GM19193 (cell line): ENCODE measurements around the gene TMOD4.

Experiments
- POLR2A ChIP-seq: IDR thresholded peaks from 4 replicates; pipeline ENCODE4 v1.6.1; 2011; ENCODE audit not compliant: insufficient read depth, insufficient read length; ENCODE audit errors: extremely low read depth

The TMOD4 gene

DNA sequence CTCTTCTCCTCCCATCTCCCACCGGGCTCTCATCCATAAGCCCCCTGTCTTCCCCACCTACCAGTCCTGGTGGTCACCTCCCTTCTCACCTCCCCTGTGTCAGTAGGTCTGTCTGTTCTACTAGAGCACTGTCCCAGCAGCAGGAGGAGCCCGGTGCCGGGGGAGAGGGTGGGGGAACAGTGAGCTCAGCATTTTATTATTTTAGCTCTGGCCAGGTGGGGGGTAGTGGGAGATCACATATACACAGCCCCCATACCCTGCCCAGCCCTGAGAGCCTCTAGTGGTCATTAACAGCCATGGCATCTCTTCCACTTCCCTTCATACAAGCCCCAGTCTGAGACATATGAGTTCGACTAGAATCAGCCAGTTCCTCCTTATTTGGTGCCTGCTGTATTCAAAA, at the start of gene TMOD4:
TSS of gene TMOD4 (minus strand) at position 119 of the 400 bp plus-strand sequence. CDS start 1,106 bp downstream, outside the sequence.
- TF ChIP-seq POLR2A: no peak

GRCh38 chr1:151222130-151222529, 46.3 kb upstream of the TMOD4 start:
- no peak for TF ChIP-seq POLR2A

GRCh38 chr1:151221616-151222015, 45.8 kb upstream of the TMOD4 start:
- TF ChIP-seq POLR2A: no peak

- no peak for TF ChIP-seq POLR2A
Observed at GRCh38 chr1:151213560-151213959, 37.8 kb upstream of the TMOD4 start.

DNA sequence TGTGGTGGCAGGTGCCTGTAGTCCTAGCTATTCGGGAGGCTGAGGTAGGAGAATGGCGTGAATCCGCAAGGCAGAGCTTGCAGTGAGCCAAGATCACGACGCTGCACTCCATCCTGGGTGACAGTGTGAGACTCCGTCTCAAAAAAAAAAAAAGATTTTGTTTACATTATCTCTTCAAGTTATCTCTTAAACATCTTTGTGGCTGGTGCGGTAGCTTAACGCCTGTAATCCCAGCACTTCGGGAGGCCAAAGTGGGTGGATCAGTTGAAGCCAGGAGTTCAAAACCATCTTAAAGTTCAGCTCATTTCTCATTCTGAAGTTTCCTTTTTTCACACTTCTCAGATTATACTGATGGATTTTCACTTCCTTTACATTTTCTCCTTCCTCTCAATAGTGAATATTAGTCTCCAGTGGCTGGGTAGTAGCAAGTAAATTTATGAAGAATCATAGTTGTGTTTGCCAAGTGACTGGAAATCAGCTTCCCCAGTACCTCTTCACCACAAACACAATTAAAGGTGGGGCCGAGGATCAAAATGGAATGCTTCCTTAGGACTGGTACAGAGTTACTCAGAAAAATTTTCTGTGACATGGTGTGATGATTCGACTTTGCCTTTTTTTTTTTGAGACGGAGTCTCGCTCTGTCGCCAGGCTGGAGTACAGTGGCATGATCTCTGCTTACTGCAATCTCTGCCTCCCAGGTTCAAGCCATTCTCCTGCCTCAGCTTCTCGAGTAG, 36.4 kb upstream of the TMOD4 start:
- no peak for TF ChIP-seq POLR2A

DNA sequence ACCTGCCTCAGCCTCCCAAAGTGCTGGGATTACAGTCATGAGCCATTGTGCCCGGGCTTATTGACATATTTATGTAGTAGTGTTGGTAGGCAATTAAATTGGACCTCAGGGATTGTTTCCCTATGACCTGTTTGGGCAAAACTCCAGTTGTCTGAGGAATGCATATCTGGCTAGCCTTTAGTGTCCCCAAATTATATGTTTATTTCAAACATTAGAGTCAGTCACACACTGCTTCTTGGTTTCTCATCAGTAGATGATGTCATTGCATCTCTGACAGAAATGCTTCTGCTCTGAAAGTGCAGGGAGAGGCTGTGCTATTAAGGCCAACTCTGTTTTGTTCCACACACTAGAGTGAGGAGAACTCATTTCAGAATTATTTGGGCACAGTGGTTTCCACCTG, 35.0 kb upstream of the TMOD4 start:
- no peak for TF ChIP-seq POLR2A

- no peak for TF ChIP-seq POLR2A
Observed at GRCh38 chr1:151199873-151200581, 24.2 kb upstream of the TMOD4 start.

DNA sequence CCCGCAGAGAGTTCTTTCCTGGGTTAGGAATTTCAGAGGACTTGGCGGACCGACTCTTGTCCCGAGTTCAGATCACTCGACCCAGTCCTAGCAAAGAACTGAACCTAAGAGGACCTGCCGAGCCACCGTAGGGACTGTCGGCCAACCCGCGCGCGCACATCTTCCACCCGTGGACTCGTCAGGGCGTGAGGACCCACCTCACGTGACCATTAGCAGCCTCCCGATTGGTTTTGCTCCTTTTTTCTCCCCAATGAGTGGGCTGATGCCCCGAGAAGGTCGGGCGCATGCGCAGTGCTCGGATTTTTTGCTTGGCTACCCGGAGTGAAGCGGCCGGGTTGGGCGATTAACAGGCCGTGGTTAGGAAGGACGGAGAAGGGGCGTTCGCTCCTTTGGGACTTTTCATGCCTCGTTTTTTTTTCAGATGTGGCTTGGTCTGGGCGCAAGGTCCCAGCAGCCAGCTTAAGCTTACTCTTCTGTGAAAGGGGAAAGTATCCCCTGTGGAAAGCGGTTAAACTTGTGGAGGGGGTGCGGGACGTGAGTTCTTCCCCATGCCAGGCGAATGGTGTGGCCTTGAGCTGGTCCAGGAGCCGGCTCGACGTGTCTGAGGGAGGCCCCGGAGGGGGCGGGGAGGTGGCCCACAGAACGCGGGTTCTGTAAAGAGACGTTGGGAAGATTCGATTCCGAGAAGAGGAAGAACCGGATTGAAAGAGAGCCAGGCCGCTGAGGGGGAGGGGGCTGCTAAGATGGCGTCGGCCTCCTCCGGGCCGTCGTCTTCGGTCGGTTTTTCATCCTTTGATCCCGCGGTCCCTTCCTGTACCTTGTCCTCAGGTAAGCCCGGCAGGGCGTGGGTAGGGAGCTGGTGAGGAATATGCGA, 22.7 kb upstream of the TMOD4 start, which contains the start of gene PIP5K1A:
TSS of gene PIP5K1A (plus strand) at position 299 of the 874 bp plus-strand sequence. CDS start at position 744, 445 bp downstream.
- TF ChIP-seq POLR2A: peak; percentile 81

DNA sequence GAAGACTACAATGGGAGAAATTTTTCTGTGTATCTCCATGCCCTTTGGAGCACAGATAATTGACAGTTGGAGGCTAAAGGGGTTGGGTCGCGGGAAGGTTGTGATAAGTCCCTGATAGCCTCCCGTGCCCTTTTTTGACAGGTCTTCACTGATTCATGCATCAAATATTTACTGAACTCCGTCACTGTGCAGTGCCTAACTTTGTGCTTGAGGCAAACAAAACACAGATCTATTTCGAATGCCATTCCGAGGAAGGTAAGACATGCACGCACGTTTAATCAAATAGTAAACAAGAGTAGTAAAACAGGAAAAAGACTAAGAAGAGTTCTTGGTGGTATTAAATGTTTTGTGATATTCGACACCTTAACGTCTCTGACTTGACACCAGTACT, 22.1 kb upstream of the TMOD4 start:
- TF ChIP-seq POLR2A: no peak

DNA sequence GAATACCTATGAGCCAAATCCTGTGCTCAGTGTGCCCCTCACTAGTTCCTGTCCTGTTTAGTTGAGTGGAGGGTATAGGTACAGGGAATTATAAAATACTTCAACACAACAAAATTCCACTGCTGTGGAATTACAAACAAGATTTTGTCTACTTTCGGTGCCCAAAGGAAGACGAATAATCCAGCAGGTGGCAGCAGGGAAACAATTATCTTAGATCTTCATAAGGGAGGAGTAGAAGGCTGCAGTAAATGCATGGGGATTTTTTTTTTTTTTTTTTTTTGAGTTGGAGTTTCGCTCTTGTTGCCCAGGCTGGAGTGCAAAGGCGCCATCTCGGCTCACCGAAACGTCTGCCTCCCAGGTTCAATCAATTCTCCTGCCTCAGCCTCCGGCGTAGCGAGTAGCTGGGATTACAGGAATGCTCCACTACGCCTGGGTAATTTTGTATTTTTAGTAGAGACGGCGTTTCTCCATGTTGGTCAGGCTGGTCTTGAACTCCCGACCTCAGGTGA, 20.6 kb upstream of the TMOD4 start:
- no peak for TF ChIP-seq POLR2A

GRCh38 chr1:151193856-151194255, 18.1 kb upstream of the TMOD4 start:
- TF ChIP-seq POLR2A: no peak

DNA sequence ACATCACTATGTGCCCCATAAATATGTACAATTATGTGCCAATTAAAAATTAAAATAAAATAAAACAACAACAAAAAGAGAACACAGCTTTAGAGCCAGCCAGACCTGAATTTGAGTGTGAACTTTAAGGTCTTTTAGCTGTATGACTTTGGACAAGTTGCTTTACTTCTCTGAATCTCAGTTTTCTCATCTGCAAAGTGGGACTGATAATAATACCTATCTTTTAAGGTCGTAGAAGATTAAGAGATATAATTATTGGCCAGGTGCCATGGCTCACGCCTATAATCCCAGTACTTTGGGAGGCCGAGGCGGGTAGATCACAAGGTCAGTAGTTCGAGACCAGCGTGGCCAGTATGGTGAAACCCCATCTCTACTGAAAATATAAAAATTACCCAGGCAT, 17.5 kb upstream of the TMOD4 start:
- TF ChIP-seq POLR2A: no peak

DNA sequence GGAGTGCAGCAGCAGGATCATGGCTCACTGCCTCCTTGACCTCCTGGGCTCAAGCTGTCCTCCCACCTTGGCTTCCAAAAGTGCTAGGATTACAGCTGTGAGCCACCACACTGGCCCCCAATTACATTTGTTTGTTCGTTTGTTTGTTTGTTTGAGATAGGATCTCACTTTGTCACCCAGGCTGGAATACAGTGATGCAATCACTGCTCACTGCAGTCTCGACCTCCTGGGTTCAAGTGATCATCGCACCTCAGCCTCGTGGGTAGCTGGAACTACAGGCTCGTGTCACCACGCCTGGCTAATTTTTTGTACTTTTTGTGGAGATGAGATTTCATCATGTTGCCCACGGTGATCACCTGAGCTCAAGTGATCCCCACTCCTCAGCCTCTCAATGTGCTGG, 16.3 kb upstream of the TMOD4 start:
- TF ChIP-seq POLR2A: no peak

GRCh38 chr1:151189637-151190445, 14.1 kb upstream of the TMOD4 start, which contains the start of gene VPS72:
Gene VPS72, minus strand, starts transcription at chr1:151190197. Its CDS starts 76 bp downstream, at chr1:151190121.
- peak; percentile 90 for TF ChIP-seq POLR2A
